Measurements from ENCODE around the gene MRPL37.
"Not testable (repeated sequence)": the region's sequence is repeated elsewhere in the genome, so short reads cannot be mapped to it uniquely, and the experiment has no call there.

Gene MRPL37

DNA sequence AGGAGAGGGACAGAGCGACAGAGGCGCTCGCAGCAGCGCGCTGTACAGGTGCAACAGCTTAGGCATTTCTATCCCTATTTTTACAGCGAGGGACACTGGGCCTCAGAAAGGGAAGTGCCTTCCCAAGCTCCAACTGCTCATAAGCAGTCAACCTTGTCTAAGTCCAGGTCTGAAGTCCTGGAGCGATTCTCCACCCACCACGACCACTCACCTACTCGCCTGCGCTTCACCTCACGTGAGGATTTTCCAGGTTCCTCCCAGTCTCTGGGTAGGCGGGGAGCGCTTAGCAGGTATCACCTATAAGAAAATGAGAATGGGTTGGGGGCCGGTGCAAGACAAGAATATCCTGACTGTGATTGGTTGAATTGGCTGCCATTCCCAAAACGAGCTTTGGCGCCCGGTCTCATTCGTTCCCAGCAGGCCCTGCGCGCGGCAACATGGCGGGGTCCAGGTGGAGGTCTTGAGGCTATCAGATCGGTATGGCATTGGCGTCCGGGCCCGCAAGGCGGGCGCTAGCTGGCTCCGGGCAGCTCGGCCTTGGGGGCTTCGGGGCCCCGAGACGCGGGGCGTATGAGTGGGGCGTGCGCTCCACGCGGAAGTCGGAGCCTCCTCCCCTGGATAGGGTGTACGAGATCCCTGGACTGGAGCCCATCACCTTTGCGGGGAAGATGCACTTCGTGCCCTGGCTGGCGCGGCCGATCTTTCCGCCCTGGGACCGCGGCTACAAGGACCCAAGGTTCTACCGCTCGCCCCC, at the start of gene MRPL37, which contains the start of gene CYB5RL:
Gene MRPL37 (plus strand): TSS at position 403 of the 754 bp plus-strand sequence. CDS start 77 bp downstream, at position 480.
Gene CYB5RL (minus strand): TSS at position 266 of the 754 bp plus-strand sequence. CDS start 4,414 bp downstream, outside the sequence.
- DNase-seq (ENCODE audit: low spot score): peak; percentile 97

GRCh38 chr1:54151013-54151412, 49.0 kb upstream of the MRPL37 start:
- no peak for DNase-seq (ENCODE audit: low spot score)

DNA sequence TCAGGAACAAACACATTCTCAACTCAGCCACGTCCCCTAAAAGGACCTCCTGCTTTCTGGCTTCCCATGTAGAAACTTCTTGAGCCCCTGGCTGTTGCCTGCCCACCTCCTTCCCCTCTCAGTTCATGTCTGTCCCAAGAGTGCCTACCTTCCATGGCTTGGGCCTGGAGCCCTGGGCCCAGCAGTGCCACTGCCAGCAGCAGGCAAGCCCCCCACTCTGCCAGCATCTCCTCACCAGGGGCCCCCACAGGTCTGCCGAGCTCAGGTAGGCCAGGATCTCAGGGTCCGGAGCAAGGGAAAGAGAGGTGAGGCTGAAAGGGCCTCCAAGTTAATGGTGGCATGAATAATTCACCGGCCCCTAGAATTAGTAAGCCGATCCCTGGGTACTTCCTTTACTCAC, 47.3 kb upstream of the MRPL37 start, which contains the start of gene CDCP2:
Gene CDCP2 (minus strand): TSS at position 305 of the 400 bp plus-strand sequence. CDS start 78 bp downstream, at position 227.
- no peak for DNase-seq (ENCODE audit: low spot score)

- peak; percentile 67 for DNase-seq (ENCODE audit: low spot score)
Measured at GRCh38 chr1:54153535-54154439, 46.2 kb upstream of the MRPL37 start.

DNA sequence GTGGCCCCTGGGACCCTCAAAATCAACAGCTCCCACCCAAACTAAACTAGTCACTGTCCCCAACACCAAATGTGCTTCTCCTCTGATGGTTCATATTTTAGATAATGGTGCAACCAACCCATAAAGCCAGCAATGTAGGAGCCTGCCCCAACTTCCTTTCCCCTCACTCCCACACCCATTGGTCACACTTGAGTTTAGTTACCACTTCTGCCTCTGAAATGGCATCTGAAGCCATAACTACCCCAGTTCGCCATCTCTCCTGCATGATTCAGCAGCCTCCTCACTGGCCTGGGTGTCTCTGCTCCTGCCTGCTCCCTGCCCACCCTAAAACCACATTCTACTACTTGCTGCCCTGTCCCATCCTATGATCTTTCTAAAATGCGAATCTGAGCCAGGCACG, 43.8 kb upstream of the MRPL37 start:
- no peak for DNase-seq (ENCODE audit: low spot score)

DNA sequence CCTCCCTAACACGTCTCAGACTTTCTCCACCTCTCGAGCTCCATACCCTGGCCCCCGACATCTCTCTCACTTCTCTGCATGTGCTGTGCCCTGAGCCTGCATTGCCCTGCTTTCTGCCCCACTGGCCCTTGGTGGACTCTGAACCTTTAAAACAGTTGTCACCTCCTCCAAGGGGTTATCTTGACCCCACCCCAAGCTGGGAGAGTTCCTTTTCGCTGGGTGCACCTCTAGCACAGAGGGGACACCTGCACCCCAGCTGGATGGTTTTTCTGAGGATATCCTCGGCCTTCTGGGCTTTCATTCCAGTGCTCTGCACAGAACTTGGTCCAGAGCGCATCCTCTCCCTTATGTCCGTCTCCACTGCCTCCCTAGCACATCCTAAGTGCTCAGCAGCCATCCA, 43.0 kb upstream of the MRPL37 start:
- DNase-seq (ENCODE audit: low spot score): no peak

DNA sequence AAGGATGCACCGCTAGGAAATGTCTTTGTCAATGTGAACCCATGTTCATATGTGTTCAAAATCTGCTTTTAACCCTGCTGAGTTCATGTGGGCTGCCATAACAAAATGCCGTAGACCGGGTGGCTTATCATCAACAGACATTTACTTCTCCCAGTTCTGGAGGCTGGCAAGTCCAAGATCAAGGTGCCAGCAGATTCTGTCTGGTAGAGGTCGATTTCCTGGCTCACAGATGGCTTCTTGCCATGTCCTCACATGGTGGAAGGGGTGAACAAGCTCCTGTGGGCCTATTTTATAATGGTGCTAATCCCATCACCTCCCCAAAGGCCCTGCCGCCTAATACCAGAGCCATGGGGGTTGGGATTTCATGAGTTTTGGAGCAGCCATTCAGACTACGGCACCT, 42.6 kb upstream of the MRPL37 start:
- DNase-seq (ENCODE audit: low spot score): no peak

DNA sequence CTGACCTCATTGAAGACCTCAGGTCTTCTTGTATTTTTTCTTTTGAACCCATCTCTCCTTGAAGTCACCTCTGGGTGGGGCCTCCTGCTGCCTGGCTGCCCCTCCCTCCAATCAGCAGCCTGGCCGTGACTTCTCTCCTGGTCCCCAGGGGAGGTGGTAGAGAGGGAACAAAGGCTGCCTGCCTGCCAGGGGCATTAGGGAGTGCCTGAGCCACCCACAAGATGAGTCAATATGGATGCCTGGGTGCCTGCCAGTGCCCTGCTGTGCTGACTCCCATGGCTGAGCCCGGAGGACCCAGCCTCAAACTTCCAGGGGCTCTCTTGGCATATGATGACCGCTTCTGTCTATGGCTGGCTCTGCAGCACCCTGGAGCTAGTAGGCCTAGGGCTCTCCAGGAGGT, 41.9 kb upstream of the MRPL37 start:
- DNase-seq (ENCODE audit: low spot score): no peak

- DNase-seq (ENCODE audit: low spot score): no peak
Measured at GRCh38 chr1:54159733-54160316, 40.1 kb upstream of the MRPL37 start.

DNA sequence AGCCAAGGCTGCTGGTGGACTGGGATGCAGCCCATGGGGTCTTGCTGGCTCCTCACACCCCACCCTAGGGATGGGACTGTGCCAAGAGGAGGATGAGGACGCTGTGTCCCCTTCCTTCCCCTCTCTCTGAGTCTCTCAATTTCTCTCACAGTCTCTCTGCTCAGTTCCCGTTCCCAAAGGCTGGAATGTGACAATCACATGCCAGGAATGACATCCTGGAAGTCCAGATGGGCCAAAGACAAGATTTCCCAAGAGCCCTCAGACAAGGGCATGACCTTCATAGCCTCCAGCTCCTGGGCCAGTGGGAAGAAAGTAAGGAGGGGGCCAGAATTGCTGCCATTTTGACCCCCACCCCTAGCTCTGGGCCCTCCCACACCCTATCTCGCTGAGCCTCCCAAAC, 39.6 kb upstream of the MRPL37 start:
- DNase-seq (ENCODE audit: low spot score): no peak

DNA sequence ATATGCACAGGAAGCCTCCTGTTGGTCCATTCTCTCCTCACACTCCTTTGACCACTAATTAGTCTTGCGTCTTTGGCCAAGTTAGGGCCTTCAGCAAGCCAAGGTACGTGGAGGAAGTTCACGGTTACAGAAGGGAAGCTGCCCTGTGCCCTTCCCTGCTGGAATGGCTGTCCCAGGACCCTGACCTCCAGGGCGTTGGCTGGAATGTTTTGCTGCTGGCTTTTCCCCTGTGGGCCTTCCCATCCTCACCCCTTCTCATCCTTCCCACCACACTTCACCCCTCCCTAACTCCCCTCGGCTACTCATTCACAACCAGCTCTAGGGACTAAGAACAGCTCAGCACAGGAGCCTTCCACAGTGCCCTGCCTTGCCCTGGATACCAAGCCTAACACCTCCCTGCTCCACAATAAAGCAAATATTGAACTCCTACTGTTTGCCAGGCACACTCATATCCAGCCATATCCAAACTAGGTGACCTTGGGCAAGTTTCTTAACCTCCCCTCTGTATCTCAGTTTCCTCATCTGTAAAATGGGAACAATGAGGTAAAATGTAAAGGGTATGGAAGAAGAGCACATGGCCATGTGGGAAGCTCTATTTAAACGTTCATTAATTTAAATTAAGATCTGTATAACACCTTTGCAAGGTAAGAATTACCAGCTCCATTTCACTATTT, 38.3 kb upstream of the MRPL37 start:
- no peak for DNase-seq (ENCODE audit: low spot score)

DNA sequence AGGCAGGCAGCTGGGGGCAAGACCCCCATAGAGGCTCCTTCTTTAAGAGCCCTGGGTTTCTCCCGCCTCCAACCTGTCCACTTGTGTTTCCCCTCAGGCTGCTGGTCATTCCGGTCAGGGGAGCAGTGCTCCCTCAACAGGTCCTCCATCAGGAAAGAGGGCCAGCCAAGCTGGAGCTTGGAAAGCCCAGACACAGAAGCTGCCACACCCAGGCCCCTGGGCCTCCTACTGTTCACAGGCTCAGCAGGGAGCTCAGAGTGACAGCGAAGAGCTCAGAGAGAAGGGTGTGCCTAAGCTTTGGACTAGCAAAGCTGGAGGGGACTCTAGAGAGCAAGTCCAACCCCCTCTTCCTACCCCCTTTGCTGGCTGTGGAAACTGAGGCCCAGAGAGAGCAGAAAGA, 36.9 kb upstream of the MRPL37 start:
- no peak for DNase-seq (ENCODE audit: low spot score)

DNA sequence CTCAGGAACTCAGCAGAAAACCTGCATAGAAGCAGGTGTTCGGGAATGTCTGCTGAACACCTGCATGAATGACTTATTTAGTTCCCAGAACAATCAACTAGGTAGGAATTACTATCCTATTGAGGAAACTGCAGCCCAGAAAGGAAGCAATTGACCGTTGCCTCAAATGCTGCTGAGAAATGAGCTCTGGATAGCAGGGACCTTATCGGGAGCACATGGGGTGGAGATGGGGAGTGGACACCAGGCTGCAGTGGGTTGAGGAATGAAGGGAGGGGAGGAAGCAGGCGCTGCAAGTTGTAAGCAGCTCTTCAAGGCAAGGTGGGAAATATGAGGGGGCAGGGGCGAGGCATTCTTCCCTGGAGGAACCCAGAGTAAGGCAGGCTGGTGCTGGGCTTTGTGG, 36.4 kb upstream of the MRPL37 start:
- DNase-seq (ENCODE audit: low spot score): no peak

- DNase-seq (ENCODE audit: low spot score): no peak
Measured at GRCh38 chr1:54165146-54165545, 34.8 kb upstream of the MRPL37 start.

GRCh38 chr1:54166357-54166756, 33.6 kb upstream of the MRPL37 start:
- not testable (repeated sequence) for DNase-seq (ENCODE audit: low spot score)

GRCh38 chr1:54167422-54168139, 32.4 kb upstream of the MRPL37 start:
- peak; percentile 55 for DNase-seq (ENCODE audit: low spot score)

DNA sequence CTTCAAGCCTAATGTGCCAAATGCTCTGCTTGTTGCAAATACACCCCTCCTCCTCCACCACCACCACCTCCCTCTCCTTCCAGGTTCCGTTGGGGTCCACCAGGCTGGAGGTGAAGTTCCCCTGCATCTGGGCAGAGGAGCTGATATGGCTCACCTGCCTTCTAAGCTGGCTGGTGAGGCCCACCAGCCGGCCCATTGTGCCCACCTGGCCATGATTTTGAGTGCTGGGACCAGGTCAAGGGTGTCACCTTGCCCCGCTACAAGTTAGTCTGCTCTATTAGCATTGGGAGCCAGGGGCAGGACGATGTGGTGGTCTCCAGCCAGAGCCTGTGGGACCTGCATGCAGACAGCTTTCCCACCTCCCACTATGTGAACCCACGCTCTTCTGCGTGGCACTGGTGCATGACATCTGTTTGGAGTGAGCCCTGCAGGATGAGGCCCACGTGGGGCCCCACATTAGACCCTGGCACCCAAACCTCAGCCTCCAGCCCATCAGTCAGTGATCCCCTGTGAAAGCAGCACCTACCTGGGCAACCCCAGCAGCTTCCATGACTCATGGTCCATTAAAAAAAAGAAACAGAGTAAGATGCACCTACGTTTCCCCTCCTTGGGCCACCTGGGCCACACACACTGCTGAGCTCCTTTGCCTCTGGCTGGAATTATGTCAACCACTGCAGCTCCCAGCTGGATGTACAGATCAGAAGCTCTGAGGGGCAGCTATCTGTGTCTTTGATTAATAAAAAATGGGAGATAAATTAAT, 31.6 kb upstream of the MRPL37 start:
- no peak for DNase-seq (ENCODE audit: low spot score)

GRCh38 chr1:54169068-54169467, 30.9 kb upstream of the MRPL37 start:
- DNase-seq (ENCODE audit: low spot score): no peak

GRCh38 chr1:54171016-54171415, 29.0 kb upstream of the MRPL37 start:
- no peak for DNase-seq (ENCODE audit: low spot score)

GRCh38 chr1:54171606-54172005, 28.4 kb upstream of the MRPL37 start:
- no peak for DNase-seq (ENCODE audit: low spot score)

All from AG08396 (cell line).